SU-DHL-6 (cell line): Measurements from ENCODE around the gene RANBP1.

ENCODE experiments used
- H2AFZ ChIP-seq: fragments of 200-600 bp; sonication (generic); 2 replicates; pipeline ENCODE4 v1.6.1; 2014; ENCODE audit warnings: low read depth, mild to moderate bottlenecking, moderate library complexity, mixed read lengths, antibody characterized with exemption, low read length; ENCODE audit not compliant: severe bottlenecking
- H3F3A ChIP-seq: fragments of 200-600 bp; shearing (Covaris generic); 2 replicates; pipeline ENCODE4 v1.6.0; 2016; ENCODE audit warnings: antibody characterized with exemption, mild to moderate bottlenecking; ENCODE audit not compliant: insufficient read depth
- H3K27ac ChIP-seq: fragments of 200-600 bp; sonication (generic); 2 replicates; pipeline ENCODE4 v1.5.1; 2016; ENCODE audit warnings: low read depth, mild to moderate bottlenecking, low read length, moderate library complexity, mixed read lengths
- H3K27me3 ChIP-seq: fragments of 200-600 bp; sonication (generic), shearing (Covaris generic); 2 replicates; pipeline ENCODE4 v1.6.0; 2014; ENCODE audit warnings: mild to moderate bottlenecking, low read length
- H3K36me3 ChIP-seq: fragments of 200-600 bp; sonication (generic); 2 replicates; pipeline ENCODE4 v1.6.1; 2014; ENCODE audit warnings: mild to moderate bottlenecking, low read length, mixed read lengths
- H3K4me2 ChIP-seq: fragments of 300-600, 200-600 bp; shearing (Covaris generic), sonication (generic); 2 replicates; pipeline ENCODE4 v1.6.0; 2014; ENCODE audit warnings: low read length, low read depth, mild to moderate bottlenecking; ENCODE audit not compliant: poor library complexity, severe bottlenecking
- H3K4me3 ChIP-seq: fragments of 200-600 bp; sonication (generic); 2 replicates; pipeline ENCODE4 v1.5.1; 2014; ENCODE audit warnings: antibody characterized with exemption, low read length, mild to moderate bottlenecking, mixed read lengths; ENCODE audit not compliant: insufficient read depth, poor library complexity, severe bottlenecking
- H3K79me2 ChIP-seq: fragments of 200-600 bp; sonication (generic); 2 replicates; pipeline ENCODE4 v1.6.1; 2014; ENCODE audit warnings: mild to moderate bottlenecking, low read length, moderate library complexity; ENCODE audit not compliant: insufficient read depth
- H3K9ac ChIP-seq: fragments of 200-600 bp; sonication (generic); 2 replicates; pipeline ENCODE4 v1.7.0; 2014; ENCODE audit warnings: mild to moderate bottlenecking, low read length
- H3K9me2 ChIP-seq: fragments of 200-600 bp; sonication (generic); replicated peaks from 2 replicates; pipeline ENCODE4 v1.6.1; 2014; ENCODE audit warnings: low read length; ENCODE audit not compliant: insufficient read depth
- H3K9me3 ChIP-seq: fragments of 200-600 bp; sonication (generic); 2 replicates; pipeline ENCODE4 v1.6.1; 2014; ENCODE audit warnings: low read length, mixed read lengths; ENCODE audit not compliant: insufficient read depth
- H4K20me1 ChIP-seq: fragments of 200-600 bp; sonication (generic); 2 replicates; pipeline ENCODE4 v1.6.1; 2014; ENCODE audit warnings: low read depth, mild to moderate bottlenecking, antibody characterized with exemption, low read length, moderate library complexity, mixed read lengths
- EZH2phosphoT487 ChIP-seq: fragments of 200-600 bp; sonication (generic), shearing (Covaris generic); conservative IDR thresholded peaks from 2 replicates; pipeline ENCODE4 v1.6.1; 2018; ENCODE audit warnings: mild to moderate bottlenecking, antibody characterized with exemption, low read length, moderate library complexity, mixed read lengths
- TF ChIP-seq, protein P1 (sequence below): fragments of 200-600 bp; sonication (generic); IDR thresholded peaks from one replicate; pipeline ENCODE4 v1.5.1; 2017; ENCODE audit warnings: antibody characterized with exemption, mild to moderate bottlenecking, low read length, moderate library complexity; ENCODE audit not compliant: insufficient read depth, poor library complexity, severe bottlenecking

RANBP1 gene

DNA sequence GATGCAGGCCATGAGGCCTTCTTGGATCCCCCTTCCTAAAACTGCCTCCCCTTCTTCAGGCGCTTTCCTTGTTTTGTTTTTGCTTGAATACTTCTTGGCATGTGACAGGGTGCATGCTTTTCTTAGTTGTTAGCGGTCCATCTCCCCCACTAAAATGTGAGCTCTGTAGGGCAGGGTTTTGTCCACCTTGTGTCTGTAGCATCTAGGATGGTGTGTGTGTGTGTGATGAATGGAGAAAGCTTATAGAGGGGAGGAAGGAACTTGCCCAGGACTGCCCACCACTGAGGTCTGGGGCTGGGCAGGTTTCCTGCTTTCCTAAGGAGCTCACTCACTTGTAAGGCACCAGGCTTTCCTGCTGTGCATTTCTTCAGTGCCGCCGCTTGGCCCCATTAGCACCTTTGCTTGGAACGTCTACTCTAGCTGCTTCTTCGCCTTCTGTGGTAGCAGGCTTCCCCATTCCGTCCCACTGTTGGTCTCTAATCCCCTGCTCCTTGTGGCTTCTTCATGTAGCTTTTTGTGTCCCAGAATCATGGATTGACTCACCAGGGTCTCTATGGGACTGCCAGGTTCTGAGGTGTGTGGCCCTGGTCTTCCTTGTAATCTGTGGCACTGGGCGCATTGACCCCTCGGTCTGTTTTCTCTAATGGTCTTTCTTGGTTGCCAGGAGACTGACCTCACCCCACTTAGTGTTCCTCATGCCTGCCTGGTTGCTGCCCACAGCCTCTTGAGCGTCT is 32.6 kb upstream of the RANBP1 start:
- H3K36me3 ChIP-seq = no peaks in the 10 kb centered on the region
- no peaks in the 10 kb centered on the region for H3K9me2 ChIP-seq
- peaks cover 55% of the 10 kb centered on the region for H3K79me2 ChIP-seq
- no peak overlapping the region for H3K9ac ChIP-seq
- H4K20me1 ChIP-seq = no peaks in the 10 kb centered on the region
- no peaks in the 10 kb centered on the region for H3K9me3 ChIP-seq
- no peak overlapping the region for H3K27ac ChIP-seq
- no peaks in the 10 kb centered on the region for H3F3A ChIP-seq
- no peak overlapping the region for H3K4me3 ChIP-seq
- no peak overlapping the region for H3K4me2 ChIP-seq
- no peak overlapping the region for H2AFZ ChIP-seq
- TF ChIP-seq EZH2phosphoT487 = no peak
- TF ChIP-seq, protein P1, sequence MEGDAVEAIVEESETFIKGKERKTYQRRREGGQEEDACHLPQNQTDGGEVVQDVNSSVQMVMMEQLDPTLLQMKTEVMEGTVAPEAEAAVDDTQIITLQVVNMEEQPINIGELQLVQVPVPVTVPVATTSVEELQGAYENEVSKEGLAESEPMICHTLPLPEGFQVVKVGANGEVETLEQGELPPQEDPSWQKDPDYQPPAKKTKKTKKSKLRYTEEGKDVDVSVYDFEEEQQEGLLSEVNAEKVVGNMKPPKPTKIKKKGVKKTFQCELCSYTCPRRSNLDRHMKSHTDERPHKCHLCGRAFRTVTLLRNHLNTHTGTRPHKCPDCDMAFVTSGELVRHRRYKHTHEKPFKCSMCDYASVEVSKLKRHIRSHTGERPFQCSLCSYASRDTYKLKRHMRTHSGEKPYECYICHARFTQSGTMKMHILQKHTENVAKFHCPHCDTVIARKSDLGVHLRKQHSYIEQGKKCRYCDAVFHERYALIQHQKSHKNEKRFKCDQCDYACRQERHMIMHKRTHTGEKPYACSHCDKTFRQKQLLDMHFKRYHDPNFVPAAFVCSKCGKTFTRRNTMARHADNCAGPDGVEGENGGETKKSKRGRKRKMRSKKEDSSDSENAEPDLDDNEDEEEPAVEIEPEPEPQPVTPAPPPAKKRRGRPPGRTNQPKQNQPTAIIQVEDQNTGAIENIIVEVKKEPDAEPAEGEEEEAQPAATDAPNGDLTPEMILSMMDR = no peak
- no peaks in the 10 kb centered on the region for H3K27me3 ChIP-seq

DNA sequence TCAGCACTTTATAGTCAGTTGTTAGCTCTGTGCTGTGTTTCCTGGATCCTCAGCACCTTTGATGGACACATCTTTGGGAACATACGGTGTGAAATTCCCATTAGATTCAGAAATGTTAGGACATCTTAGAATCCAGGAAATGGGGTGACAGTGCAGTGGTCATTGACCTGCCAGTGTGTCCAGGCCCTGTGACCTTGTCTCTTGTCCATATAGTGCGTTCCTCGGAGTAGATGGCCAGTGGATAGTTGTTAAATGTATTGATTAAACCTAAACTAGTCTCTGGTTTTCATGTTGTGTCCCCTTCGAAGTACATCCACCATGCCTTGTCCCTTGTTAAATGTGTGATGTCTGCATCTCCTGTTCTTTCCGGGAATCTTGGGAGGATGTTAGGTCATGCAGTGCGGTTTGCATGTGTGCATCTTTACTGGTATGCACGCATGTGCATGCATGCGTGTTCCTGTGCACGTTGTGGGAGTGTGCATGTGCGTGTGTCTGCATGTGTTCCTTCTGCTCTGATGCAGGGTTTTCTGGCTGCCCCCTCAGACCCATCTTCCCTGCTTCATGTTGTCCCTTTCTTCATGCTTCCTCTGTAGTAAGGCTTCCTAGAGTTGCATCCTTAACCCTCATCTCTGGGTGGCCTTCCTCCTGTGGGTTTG is 31.9 kb upstream of the RANBP1 start:
- H3K4me3 ChIP-seq = no peak overlapping the region
- no peaks in the 10 kb centered on the region for H3F3A ChIP-seq
- H3K27ac ChIP-seq = no peak overlapping the region
- no peaks in the 10 kb centered on the region for H3K27me3 ChIP-seq
- H3K9me2 ChIP-seq = no peaks in the 10 kb centered on the region
- no peak overlapping the region for H3K4me2 ChIP-seq
- no peak overlapping the region for H3K9ac ChIP-seq
- H3K36me3 ChIP-seq = no peaks in the 10 kb centered on the region
- no peak overlapping the region for H2AFZ ChIP-seq
- TF ChIP-seq, protein P1 = no peak
- TF ChIP-seq EZH2phosphoT487 = no peak
- peaks cover 55% of the 10 kb centered on the region for H3K79me2 ChIP-seq
- no peaks in the 10 kb centered on the region for H4K20me1 ChIP-seq
- H3K9me3 ChIP-seq = no peaks in the 10 kb centered on the region

DNA sequence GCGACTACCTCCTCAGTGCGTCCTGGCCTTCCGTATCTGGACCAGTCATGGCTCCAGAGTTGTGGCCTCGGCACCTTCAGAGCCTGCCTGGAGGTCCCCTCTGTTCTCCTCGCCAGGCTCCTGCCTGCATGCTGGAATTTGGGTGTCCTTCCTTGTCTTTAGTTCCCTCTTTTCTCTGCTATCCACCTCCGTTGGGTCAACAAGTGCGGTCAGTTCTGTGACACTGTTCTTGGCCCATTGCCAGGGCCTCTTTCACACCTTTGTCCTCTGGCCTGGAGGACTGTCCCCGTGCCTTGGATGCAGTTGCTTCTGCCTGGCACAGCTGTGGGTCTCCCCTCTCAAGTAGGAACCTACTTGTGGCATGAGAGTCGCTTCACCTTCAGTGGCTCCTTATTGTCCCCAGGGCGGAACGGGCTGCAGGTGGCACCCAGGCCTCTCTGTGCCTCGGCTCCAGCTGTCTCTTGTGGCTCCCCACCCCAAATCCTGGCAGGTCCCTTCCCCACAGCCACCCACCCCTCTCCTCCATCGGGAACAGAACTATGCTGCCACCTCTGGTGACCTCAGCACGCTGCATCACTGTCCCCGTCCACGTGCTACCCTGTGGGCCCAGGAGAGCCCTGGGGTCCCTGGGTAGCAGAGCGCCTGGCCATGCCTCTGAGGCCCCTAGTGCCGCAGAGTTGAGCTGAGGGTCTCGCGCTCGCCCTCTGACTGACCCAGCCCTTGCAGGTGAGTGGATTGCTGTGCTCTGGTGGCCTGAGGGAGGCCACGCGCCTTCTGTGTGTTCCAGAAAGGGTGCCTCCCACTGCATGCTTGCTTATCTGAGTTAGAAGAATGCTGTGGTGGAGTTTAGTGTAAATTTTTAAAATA is 31.1 kb upstream of the RANBP1 start:
- Histone ChIP-seq H3K36me3 (no peaks in the 10 kb centered on the region), H3K4me3 (no peak overlapping the region), H2AFZ (no peak overlapping the region), H3K9me3 (no peaks in the 10 kb centered on the region), H3K27me3 (no peaks in the 10 kb centered on the region), H3F3A (no peaks in the 10 kb centered on the region), H3K9me2 (no peaks in the 10 kb centered on the region), H3K27ac (no peak overlapping the region), H3K9ac (no peak overlapping the region), H4K20me1 (no peaks in the 10 kb centered on the region), H3K4me2 (no peak overlapping the region), H3K79me2 (peaks cover 55% of the 10 kb centered on the region)
- TF ChIP-seq, protein P1 = no peak
- no peak for TF ChIP-seq EZH2phosphoT487
